Measurements from ENCODE around the gene LIN7A. TPM values are rescaled to one million over a fixed set of nuclear protein-coding genes. Genes with fewer than 3 reads are reported as not detected.

Gene LIN7A
- total and polyA plus RNA-seq, 2 donors from 2014 or later: 9.7 to 9.9 TPM

DNA sequence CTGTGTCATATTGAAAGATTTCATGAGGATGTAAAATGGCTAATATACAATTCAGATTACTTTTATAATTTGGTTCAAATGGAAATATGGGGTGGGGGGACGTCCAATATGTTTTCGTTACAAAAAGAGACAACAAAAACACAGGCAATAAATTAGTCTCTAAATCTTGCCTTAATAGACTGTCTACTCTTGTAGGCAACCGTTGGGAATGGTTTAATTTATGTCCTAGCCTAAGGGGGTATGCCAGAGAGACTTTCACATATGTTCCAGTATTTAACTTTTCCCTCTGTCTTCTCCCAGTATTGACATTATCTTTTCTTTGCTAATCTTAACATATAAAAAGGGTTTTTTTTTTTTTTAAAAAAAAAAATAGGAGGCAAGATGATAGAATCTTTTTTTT lies 41.5 kb upstream of the LIN7A start:
- no peak overlapping the region for H3K4me3 ChIP-seq (ENCODE audit: low read length in 3 of 3)
- FAIRE-seq: no peak
- intact Hi-C loops (cut with DNase I): no loop called here

DNA sequence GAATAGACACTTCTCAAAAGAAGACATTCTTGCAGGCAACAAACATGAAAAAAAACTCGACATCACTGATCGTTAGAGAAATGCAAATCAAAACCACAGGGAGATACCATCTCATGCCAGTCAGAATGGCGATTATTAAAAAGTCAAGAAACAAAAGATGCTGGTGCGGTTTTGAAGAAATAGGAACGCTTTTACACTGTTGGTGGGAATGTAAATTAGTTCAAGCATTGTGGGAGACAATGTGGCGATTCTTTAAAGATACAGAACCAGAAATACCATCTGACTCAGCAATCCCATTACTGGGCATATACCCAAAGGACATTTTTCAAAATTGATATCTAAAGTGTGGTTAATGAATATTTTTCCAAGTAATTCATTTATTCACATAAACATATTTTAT lies 39.6 kb upstream of the LIN7A start:
- FAIRE-seq: no peak
- Histone ChIP-seq H3K4me1 (ENCODE audit: control insufficient read depth in 2 of 3, insufficient read depth in 2 of 3, low read depth in 1 of 3, low read length in 3 of 3) (no peaks in the 10 kb centered on the region), H3K9ac (ENCODE audit: low read length in 3 of 3) (no peak overlapping the region), H3K36me3 (ENCODE audit: control insufficient read depth in 2 of 3, insufficient read depth in 3 of 3, low read length in 3 of 3) (no peaks in the 10 kb centered on the region), H3K27ac (ENCODE audit: low read depth in 2 of 2, low read length in 2 of 2) (no peak overlapping the region), H3K27me3 (ENCODE audit: control insufficient read depth, insufficient read depth, low read length) (no peaks in the 10 kb centered on the region), H3K4me3 (ENCODE audit: low read length in 3 of 3) (no peak overlapping the region), H3K9me3 (ENCODE audit: control insufficient read depth in 2 of 3, insufficient read depth in 1 of 3, low read length in 3 of 3) (no peaks in the 10 kb centered on the region)
- TF ChIP-seq, protein P1, sequence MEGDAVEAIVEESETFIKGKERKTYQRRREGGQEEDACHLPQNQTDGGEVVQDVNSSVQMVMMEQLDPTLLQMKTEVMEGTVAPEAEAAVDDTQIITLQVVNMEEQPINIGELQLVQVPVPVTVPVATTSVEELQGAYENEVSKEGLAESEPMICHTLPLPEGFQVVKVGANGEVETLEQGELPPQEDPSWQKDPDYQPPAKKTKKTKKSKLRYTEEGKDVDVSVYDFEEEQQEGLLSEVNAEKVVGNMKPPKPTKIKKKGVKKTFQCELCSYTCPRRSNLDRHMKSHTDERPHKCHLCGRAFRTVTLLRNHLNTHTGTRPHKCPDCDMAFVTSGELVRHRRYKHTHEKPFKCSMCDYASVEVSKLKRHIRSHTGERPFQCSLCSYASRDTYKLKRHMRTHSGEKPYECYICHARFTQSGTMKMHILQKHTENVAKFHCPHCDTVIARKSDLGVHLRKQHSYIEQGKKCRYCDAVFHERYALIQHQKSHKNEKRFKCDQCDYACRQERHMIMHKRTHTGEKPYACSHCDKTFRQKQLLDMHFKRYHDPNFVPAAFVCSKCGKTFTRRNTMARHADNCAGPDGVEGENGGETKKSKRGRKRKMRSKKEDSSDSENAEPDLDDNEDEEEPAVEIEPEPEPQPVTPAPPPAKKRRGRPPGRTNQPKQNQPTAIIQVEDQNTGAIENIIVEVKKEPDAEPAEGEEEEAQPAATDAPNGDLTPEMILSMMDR (IDR thresholded peaks at IDR 0.05; ENCODE audit: borderline replicate concordance, extremely low read depth, insufficient read depth): no peak
- DNase-seq: no peak
- intact Hi-C loops (cut with DNase I): no loop called here

More for the DNA sequence above, 41.5 kb upstream of the LIN7A start:
- no peaks in the 10 kb centered on the region for H3K4me1 ChIP-seq (ENCODE audit: control insufficient read depth in 2 of 3, insufficient read depth in 2 of 3, low read depth in 1 of 3, low read length in 3 of 3)
- no peak for DNase-seq
- no peak overlapping the region for H3K27ac ChIP-seq (ENCODE audit: low read depth in 2 of 2, low read length in 2 of 2)
- H3K36me3 ChIP-seq (ENCODE audit: control insufficient read depth in 2 of 3, insufficient read depth in 3 of 3, low read length in 3 of 3): no peaks in the 10 kb centered on the region
- no peak overlapping the region for H3K9ac ChIP-seq (ENCODE audit: low read length in 3 of 3)
- TF ChIP-seq, protein P1 (IDR thresholded peaks at IDR 0.05; ENCODE audit: borderline replicate concordance, extremely low read depth, insufficient read depth): no peak
- H3K9me3 ChIP-seq (ENCODE audit: control insufficient read depth in 2 of 3, insufficient read depth in 1 of 3, low read length in 3 of 3): no peaks in the 10 kb centered on the region
- no peaks in the 10 kb centered on the region for H3K27me3 ChIP-seq (ENCODE audit: control insufficient read depth, insufficient read depth, low read length)

DNA sequence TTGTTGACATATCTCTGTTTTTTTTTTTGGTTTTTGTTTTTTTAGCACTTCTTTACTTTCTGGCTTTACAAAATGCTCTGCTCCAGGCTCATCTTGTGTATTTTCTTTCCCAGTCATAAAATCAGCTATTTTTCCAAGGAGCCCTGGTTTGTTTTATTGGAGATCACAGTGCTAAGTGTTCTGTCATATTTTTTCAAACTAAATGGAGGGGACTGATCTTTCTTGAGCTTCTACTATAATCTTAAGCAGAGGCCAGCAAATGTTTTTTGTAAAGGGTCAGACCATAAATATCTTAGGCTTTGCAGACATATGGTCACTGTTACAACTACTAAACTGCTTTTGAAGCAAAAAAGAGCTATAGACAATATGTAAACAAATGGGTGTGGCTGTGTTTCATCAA lies 30.6 kb upstream of the LIN7A start:
- Histone ChIP-seq H3K27ac (ENCODE audit: low read depth in 2 of 2, low read length in 2 of 2) (no peak overlapping the region), H3K9ac (ENCODE audit: low read length in 3 of 3) (no peak overlapping the region), H3K4me3 (ENCODE audit: low read length in 3 of 3) (no peak overlapping the region), H3K36me3 (ENCODE audit: control insufficient read depth in 2 of 3, insufficient read depth in 3 of 3, low read length in 3 of 3) (no peaks in the 10 kb centered on the region), H3K4me1 (ENCODE audit: control insufficient read depth in 2 of 3, insufficient read depth in 2 of 3, low read depth in 1 of 3, low read length in 3 of 3) (no peaks in the 10 kb centered on the region), H3K27me3 (ENCODE audit: control insufficient read depth, insufficient read depth, low read length) (no peaks in the 10 kb centered on the region), H3K9me3 (ENCODE audit: control insufficient read depth in 2 of 3, insufficient read depth in 1 of 3, low read length in 3 of 3) (no peaks in the 10 kb centered on the region)
- TF ChIP-seq, protein P1 (IDR thresholded peaks at IDR 0.05; ENCODE audit: borderline replicate concordance, extremely low read depth, insufficient read depth): no peak
- FAIRE-seq: no peak
- intact Hi-C loops (cut with DNase I): no loop called here
- peak in 1 of 5 donors; percentile 10 for DNase-seq

DNA sequence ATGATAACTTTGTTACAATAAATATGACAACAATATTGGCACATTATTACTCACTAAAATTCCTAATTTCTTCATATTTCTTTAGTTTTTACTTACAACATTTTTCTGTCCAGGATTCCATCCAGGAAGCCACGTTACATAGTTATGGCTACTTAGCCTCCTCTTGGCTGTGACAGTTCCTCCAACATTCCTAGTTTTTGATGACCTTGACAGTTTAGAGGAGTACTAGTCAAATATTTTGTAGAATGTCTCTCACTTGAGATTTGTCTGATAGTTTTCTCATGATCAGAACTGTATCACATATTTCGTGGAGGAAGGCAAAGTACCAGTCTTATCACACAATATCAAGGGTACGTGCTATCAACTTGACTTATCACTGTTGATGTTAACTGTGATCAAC lies 29.8 kb upstream of the LIN7A start:
- FAIRE-seq: no peak
- Histone ChIP-seq H3K4me3 (ENCODE audit: low read length in 3 of 3) (no peak overlapping the region), H3K9ac (ENCODE audit: low read length in 3 of 3) (no peak overlapping the region), H3K27ac (ENCODE audit: low read depth in 2 of 2, low read length in 2 of 2) (no peak overlapping the region), H3K27me3 (ENCODE audit: control insufficient read depth, insufficient read depth, low read length) (no peaks in the 10 kb centered on the region), H3K9me3 (ENCODE audit: control insufficient read depth in 2 of 3, insufficient read depth in 1 of 3, low read length in 3 of 3) (no peaks in the 10 kb centered on the region), H3K4me1 (ENCODE audit: control insufficient read depth in 2 of 3, insufficient read depth in 2 of 3, low read depth in 1 of 3, low read length in 3 of 3) (no peaks in the 10 kb centered on the region), H3K36me3 (ENCODE audit: control insufficient read depth in 2 of 3, insufficient read depth in 3 of 3, low read length in 3 of 3) (no peaks in the 10 kb centered on the region)
- TF ChIP-seq, protein P1 (IDR thresholded peaks at IDR 0.05; ENCODE audit: borderline replicate concordance, extremely low read depth, insufficient read depth): no peak
- DNase-seq: no peak
- intact Hi-C loops (cut with DNase I): no loop called here
